BE2C (cell line): Measurements from ENCODE around the gene ZNF691.

Experiments used
- DNase-seq: peaks from one replicate; pipeline ENCODE4 v3.0.0-alpha.2; 2020
- H3K27me3 ChIP-seq: fragments of 250-450 bp; sonication (Bioruptor Pico); 2 replicates; pipeline ENCODE4 v1.5.1; 2020; ENCODE audit warnings: mild to moderate bottlenecking
- H3K36me3 ChIP-seq: fragments of 250-450 bp; sonication (Bioruptor Pico); 2 replicates; pipeline ENCODE4 v1.5.1; 2020; ENCODE audit warnings: mild to moderate bottlenecking
- H3K4me1 ChIP-seq: fragments of 250-450 bp; sonication (Bioruptor Pico); 2 replicates; pipeline ENCODE4 v1.5.1; 2020
- H3K4me3 ChIP-seq: 2 replicates; pipeline ENCODE4 v1.5.1; 2011; ENCODE audit warnings: low read depth, low read length
- H3K9me3 ChIP-seq: fragments of 250-450 bp; sonication (Bioruptor Pico); 2 replicates; pipeline ENCODE4 v1.5.1; 2020
- TF ChIP-seq, protein P1 (sequence below): IDR thresholded peaks from 2 replicates; pipeline ENCODE4 v1.5.1; 2012; ENCODE audit warnings: mild to moderate bottlenecking, low read depth, low read length

Gene ZNF691

DNA sequence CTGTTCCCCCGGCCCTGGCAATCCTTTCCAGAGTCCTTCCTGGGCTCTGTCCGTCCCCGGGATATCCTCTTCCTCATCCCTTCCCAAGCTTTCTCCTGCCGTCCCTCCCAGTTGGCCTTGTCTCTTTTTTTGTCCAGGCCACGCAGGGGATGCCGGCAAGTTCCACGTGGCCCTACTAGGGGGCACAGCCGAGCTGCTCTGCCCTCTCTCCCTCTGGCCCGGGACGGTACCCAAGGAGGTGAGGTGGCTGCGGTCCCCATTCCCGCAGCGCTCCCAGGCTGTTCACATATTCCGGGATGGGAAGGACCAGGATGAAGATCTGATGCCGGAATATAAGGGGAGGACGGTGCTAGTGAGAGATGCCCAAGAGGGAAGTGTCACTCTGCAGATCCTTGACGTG lies 15.8 kb upstream of the ZNF691 start:
- no peak overlapping the region for H3K4me3 ChIP-seq
- no peaks in the 10 kb centered on the region for H3K4me1 ChIP-seq
- DNase-seq: no peak
- H3K9me3 ChIP-seq: no peaks in the 10 kb centered on the region
- H3K36me3 ChIP-seq: no peaks in the 10 kb centered on the region
- TF ChIP-seq, protein P1, sequence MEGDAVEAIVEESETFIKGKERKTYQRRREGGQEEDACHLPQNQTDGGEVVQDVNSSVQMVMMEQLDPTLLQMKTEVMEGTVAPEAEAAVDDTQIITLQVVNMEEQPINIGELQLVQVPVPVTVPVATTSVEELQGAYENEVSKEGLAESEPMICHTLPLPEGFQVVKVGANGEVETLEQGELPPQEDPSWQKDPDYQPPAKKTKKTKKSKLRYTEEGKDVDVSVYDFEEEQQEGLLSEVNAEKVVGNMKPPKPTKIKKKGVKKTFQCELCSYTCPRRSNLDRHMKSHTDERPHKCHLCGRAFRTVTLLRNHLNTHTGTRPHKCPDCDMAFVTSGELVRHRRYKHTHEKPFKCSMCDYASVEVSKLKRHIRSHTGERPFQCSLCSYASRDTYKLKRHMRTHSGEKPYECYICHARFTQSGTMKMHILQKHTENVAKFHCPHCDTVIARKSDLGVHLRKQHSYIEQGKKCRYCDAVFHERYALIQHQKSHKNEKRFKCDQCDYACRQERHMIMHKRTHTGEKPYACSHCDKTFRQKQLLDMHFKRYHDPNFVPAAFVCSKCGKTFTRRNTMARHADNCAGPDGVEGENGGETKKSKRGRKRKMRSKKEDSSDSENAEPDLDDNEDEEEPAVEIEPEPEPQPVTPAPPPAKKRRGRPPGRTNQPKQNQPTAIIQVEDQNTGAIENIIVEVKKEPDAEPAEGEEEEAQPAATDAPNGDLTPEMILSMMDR: no peak
- H3K27me3 ChIP-seq: no peaks in the 10 kb centered on the region

DNA sequence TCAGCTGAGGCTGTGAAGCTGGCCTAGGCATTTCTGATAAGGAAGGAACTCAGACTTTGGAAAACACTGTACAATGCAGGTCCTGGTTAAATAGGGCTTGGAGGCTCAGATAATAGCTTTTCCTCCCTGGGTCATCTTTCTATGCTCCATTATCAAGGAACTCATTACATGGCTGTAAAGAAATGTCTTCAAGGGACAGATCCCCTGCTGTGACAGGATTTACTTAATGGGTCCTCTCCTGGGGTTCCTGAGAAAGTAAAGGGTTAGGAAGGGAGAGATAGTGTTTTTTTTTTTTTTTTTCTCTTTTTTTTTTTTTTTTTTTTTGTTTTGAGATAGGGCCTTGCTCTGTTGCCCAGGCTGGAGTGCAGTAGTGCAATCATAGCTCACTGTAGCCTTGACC lies 15.1 kb upstream of the ZNF691 start:
- DNase-seq: no peak
- Histone ChIP-seq H3K4me3 (no peak overlapping the region), H3K4me1 (no peaks in the 10 kb centered on the region), H3K36me3 (no peaks in the 10 kb centered on the region), H3K9me3 (no peaks in the 10 kb centered on the region), H3K27me3 (no peaks in the 10 kb centered on the region)
- TF ChIP-seq, protein P1: no peak

DNA sequence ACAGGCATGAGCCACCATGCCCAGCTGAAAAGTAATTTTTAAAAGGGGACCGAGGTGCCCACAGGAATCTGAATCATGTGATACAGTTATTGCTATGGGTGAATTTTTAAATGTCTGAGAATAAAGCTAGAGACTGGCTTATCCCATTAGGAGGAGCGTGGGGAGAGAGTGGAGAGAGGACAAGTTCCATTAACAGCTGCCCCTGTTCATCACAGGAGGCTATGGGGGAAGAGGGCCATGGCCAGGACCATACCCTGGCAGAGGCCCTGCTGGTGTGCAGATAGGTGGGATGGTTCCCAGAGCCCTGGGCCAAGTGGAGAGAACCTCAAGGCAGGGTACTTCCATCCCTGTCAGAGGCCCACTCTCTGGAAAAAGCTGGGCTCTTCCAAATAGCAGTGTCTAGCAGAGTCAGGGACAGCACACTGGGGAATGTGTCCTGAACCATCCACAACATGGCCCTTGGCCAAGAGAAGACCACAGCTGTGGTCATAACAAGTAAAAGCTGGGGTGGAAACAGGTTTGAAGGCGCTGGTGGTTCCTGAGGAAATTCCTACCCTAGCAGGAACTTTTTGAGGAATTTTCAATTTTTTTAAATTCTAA lies 13.7 kb upstream of the ZNF691 start:
- no peaks in the 10 kb centered on the region for H3K9me3 ChIP-seq
- H3K4me3 ChIP-seq: no peak overlapping the region
- TF ChIP-seq, protein P1: no peak
- H3K36me3 ChIP-seq: no peaks in the 10 kb centered on the region
- H3K27me3 ChIP-seq: no peaks in the 10 kb centered on the region
- H3K4me1 ChIP-seq: no peaks in the 10 kb centered on the region
- no peak for DNase-seq

DNA sequence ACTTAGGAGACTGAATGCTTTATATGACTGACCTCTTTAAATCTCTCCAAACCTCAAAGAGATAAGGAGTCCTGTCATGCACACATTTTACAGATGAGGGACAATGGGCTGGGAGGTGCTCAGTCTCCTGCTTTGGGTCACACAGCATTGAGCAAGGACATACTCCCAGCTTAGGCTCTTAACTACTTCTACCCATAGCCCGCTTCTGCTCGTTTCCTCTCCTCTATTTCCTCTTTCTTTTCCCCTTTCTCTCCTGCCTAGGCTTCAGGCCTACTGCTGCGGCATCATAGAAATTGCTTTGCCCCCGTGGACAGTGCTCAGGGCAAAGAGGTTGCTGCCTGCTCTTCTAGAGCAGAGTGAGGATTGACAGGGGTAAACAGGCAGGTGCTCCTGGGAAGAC lies 12.4 kb upstream of the ZNF691 start:
- TF ChIP-seq, protein P1: no peak
- Histone ChIP-seq H3K4me1 (no peaks in the 10 kb centered on the region), H3K4me3 (no peak overlapping the region), H3K27me3 (no peaks in the 10 kb centered on the region), H3K9me3 (no peaks in the 10 kb centered on the region), H3K36me3 (no peaks in the 10 kb centered on the region)
- no peak for DNase-seq

DNA sequence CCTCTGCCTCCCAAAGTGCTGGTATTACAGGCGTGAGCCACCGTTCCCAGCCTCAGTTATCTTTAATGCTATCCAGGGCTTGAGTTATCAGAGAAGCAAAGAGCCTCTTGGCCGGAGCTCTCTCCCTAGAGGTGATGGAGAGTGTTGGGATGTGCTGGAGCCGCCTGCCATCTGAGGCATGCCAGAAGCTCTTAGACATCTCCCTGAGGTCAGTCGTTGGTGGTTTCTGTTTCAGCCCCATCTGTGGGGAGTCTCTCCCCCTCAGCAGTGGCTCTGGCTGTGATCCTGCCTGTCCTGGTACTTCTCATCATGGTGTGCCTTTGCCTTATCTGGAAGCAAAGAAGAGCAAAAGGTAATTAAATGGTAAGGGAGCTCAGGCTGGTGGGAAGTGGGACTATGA lies 11.6 kb upstream of the ZNF691 start:
- no peaks in the 10 kb centered on the region for H3K4me1 ChIP-seq
- TF ChIP-seq, protein P1: no peak
- H3K27me3 ChIP-seq: no peaks in the 10 kb centered on the region
- no peak overlapping the region for H3K4me3 ChIP-seq
- DNase-seq: no peak
- no peaks in the 10 kb centered on the region for H3K36me3 ChIP-seq
- no peaks in the 10 kb centered on the region for H3K9me3 ChIP-seq

DNA sequence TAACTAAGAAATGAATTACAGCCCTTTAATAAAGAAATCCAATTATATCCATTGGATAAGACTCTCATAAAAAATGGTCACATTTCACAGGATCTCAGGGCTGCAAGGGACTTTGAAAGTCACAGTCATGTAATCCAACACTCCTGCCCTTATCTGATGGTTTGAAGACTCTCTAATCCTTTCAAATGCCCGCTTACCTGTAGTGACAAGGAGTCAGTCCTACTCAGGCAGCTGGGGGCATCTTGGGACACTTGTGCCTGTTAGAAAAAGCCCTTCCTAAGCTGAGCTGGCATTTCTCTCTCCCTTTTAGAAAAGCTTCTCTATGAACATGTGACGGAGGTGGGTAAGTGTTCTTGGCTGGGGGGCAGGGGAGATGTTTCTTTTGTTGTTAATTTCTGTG lies 11.0 kb upstream of the ZNF691 start:
- no peak for DNase-seq
- TF ChIP-seq, protein P1: no peak
- H3K4me3 ChIP-seq: no peak overlapping the region

More for the DNA sequence above, 11.0 kb upstream of the ZNF691 start:
- Histone ChIP-seq H3K9me3 (no peaks in the 10 kb centered on the region), H3K27me3 (no peaks in the 10 kb centered on the region), H3K36me3 (no peaks in the 10 kb centered on the region), H3K4me1 (no peaks in the 10 kb centered on the region)
